Kidney epithelial cell (primary cell): ENCODE measurements around the gene KDM4E. TPM values are rescaled to one million over a fixed set of nuclear protein-coding genes. Genes with fewer than 3 reads are reported as not detected.

Experiments used
- DNase-seq: peaks from one replicate; pipeline ENCODE4 v3.0.0-alpha.2; 2010; ENCODE audit warnings: low read depth
- H3K27me3 ChIP-seq: 2 replicates; pipeline ENCODE4 v1.6.0; 2011; ENCODE audit warnings: low read length; ENCODE audit not compliant: control insufficient read depth, insufficient read depth
- H3K36me3 ChIP-seq: 2 replicates; pipeline ENCODE4 v1.5.1; 2011; ENCODE audit warnings: low read length; ENCODE audit not compliant: control insufficient read depth, insufficient read depth
- H3K4me3 ChIP-seq: 2 replicates; pipeline ENCODE4 v1.5.1; 2011; ENCODE audit warnings: low read depth, mild to moderate bottlenecking, control low read depth, low read length
- total RNA-seq: library from RNA; depleted of rRNA; stranded (reverse); fragments of >200 nt; gene quantifications from 2 replicates; pipeline ENCODE4 v1.2.3, GENCODE V29; 2015
- TF ChIP-seq, protein P1 (sequence below): IDR thresholded peaks from 2 replicates; pipeline ENCODE4 v1.5.1; 2011; ENCODE audit warnings: mild to moderate bottlenecking, moderate library complexity, low read length, control low read depth, inconsistent platforms; ENCODE audit not compliant: insufficient read depth, poor library complexity, severe bottlenecking

The KDM4E gene
- not detected in 2 replicates for total RNA-seq

- Histone ChIP-seq H3K27me3 (no peaks in the 10 kb centered on the region), H3K36me3 (no peaks in the 10 kb centered on the region), H3K4me3 (no peak within 1 kb of the TSS)
- TF ChIP-seq, protein P1, sequence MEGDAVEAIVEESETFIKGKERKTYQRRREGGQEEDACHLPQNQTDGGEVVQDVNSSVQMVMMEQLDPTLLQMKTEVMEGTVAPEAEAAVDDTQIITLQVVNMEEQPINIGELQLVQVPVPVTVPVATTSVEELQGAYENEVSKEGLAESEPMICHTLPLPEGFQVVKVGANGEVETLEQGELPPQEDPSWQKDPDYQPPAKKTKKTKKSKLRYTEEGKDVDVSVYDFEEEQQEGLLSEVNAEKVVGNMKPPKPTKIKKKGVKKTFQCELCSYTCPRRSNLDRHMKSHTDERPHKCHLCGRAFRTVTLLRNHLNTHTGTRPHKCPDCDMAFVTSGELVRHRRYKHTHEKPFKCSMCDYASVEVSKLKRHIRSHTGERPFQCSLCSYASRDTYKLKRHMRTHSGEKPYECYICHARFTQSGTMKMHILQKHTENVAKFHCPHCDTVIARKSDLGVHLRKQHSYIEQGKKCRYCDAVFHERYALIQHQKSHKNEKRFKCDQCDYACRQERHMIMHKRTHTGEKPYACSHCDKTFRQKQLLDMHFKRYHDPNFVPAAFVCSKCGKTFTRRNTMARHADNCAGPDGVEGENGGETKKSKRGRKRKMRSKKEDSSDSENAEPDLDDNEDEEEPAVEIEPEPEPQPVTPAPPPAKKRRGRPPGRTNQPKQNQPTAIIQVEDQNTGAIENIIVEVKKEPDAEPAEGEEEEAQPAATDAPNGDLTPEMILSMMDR: no peak
- DNase-seq: no peak
These were observed at the start of gene KDM4E for GRCh38 chr11:95024958-95025357. Gene KDM4E (plus strand): TSS chr11:95025258. CDS start chr11:95025558, 300 bp downstream.

- TF ChIP-seq, protein P1: no peak
- Histone ChIP-seq H3K27me3 (no peaks in the 10 kb centered on the region), H3K4me3 (no peak overlapping the region), H3K36me3 (peaks cover 1% of the 10 kb centered on the region)
- DNase-seq: no peak
These were observed 49.5 kb upstream of the KDM4E start for GRCh38 chr11:94975599-94975998.

- Histone ChIP-seq H3K4me3 (no peak overlapping the region), H3K27me3 (no peaks in the 10 kb centered on the region), H3K36me3 (no peaks in the 10 kb centered on the region)
- DNase-seq: no peak
- TF ChIP-seq, protein P1: no peak
These were observed 37.7 kb upstream of the KDM4E start for GRCh38 chr11:94987378-94987777.

DNA sequence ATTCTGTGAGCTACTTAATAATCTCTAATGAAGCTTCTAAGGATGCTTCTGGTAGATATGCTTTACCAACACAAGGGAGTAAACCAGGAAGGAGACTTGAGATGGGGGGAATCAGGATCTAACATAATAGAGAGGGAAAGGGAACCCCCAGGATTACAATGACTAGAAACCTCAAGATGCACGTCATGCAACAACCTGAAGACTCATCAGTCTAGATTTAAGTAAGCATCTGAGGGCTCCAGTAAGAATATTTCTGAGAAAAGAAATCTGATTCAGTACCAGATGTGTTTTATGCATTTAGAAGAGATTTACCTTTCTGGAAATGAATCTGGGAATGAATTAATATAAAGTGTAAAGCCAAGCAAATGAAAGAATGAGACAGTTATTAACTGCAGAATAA lies 36.3 kb upstream of the KDM4E start:
- no peak for DNase-seq
- TF ChIP-seq, protein P1: no peak
- H3K27me3 ChIP-seq: no peaks in the 10 kb centered on the region
- H3K36me3 ChIP-seq: no peaks in the 10 kb centered on the region
- no peak overlapping the region for H3K4me3 ChIP-seq

DNA sequence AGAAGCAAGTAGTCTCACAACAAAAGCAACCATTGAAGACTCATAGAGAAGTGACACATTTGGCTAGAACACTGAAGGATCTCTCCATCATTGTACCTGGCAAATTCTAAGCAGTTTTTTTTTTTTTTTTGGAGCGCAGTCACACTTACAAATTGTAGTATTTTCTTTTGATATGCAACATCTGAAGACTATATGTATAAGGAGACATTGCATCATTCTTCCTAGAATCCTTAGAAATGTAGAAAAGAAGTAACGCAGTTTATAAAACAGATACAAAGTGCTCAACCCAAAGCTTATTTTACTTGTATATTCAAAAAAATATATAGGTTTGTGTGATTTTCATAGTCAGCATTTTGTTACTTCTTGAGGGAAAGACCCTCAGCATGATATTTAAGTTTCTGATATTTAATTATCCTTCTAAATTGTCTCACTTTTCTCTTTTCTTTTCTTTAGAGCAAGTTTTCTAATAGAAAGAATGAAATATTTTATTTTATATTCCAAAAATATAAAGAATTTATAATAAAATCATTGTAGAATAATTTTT lies 31.6 kb upstream of the KDM4E start:
- H3K4me3 ChIP-seq: no peak overlapping the region
- no peak for DNase-seq
- TF ChIP-seq, protein P1: no peak
- no peaks in the 10 kb centered on the region for H3K27me3 ChIP-seq
- H3K36me3 ChIP-seq: no peaks in the 10 kb centered on the region

DNA sequence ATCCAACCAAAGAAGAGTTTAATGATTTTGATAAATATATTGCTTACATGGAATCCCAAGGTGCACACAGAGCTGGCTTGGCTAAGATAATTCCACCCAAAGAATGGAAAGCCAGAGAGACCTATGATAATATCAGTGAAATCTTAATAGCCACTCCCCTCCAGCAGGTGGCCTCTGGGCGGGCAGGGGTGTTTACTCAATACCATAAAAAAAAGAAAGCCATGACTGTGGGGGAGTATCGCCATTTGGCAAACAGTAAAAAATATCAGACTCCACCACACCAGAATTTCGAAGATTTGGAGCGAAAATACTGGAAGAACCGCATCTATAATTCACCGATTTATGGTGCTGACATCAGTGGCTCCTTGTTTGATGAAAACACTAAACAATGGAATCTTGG lies 27.6 kb upstream of the KDM4E start:
- no peak for DNase-seq
- no peaks in the 10 kb centered on the region for H3K27me3 ChIP-seq

More for the DNA sequence above, 27.6 kb upstream of the KDM4E start:
- no peak overlapping the region for H3K4me3 ChIP-seq
- TF ChIP-seq, protein P1: peak; percentile 27
- H3K36me3 ChIP-seq: no peaks in the 10 kb centered on the region
